NCI-H2107 (cell line): ENCODE measurements around the gene KCNA4.
"Not testable (repeated sequence)": the region's sequence is repeated elsewhere in the genome, so short reads cannot be mapped to it uniquely, and the experiment has no call there.

Experiments
- DNase-seq: peaks from one replicate; lab custom pipeline; 2025; lab: John Stamatoyannopoulos, UW

Gene KCNA4

DNA sequence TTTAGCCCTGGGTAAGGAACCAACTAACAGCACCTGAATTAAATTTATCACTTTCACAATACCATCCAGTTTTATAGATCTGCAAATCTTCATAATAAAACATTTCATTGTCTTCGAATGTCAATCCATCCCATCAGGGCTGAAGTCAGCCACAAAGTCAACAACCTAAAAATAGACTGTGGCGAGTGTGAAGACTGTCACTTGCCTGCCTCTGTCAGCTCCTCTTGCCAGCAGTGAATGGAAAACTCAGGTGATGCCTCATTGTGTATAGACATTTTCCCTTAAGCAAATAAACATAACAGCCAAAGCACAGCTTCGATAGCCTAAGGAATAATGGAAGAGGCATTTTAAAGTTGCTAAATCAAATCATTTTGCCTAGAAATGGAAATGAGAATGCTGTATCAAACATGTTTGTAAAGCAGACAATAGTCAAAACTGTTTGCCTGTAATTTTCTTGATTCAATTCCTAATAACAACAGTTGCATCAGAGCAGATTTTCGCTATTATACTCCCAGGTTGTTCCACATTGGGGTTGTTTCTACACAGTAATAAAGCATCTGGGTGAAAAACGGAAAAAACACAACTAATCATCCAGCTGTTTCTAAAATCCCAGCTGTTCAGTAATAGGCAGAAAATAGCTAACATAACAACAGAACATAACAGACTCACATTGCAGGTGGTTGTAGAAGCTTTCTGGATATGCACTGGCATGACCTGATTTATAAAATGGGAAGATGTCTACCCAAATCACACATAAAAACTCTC, 15.7 kb downstream of the KCNA4 start:
- no peak for DNase-seq

DNA sequence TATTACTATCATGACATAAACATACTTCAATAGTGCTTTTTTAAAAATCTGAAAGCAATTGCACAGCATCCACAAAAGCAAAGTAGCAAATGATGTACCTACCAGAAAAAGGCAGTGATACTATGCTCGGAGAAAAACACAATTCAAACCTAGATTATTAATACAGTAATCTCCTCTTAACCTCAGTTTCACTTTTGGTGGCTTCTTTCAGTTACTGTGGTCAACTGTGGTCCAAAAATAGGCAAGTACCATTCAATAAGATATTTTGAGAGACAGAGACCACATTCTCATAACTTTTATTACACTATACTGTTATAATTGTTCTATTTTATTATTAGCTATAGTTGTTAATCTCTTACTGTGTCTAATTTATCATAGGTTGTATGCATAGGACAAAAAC, 20.8 kb downstream of the KCNA4 start:
- no peak for DNase-seq

DNA sequence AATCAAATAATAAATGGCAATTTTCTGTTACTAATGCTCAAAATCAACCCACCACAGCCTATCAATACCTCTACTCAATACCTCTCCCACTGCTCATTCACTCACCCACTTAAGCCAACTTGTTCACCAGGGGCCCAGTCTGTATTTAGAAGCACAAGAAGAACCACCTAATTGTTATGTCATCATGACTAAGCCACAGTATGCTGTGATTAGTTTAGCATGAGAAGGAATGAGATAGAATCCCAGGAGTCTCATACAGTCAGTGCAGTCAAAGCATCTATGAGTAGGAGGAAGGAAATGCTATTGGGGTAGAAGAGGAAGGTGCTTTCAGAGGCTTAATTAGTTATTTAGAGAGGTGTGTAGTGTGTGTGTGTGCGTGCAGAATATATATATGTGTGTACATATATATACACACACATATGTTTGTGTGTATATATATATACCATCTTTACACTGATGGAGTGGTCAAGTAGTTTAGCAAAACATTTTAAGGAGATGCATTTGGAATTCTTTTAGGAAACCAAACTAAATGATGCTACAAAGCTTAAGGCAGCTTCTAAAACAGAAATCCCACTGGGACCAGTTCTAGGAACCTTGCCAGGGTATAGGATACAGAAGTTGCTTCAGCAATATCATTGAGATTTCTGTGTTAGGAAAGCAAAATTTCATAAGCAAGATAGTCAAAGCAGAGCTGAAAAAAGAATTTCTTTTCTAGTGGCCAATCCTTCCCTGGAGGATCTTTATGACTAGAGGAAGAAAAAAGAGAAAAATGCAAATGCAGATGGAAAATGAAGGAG, 27.5 kb downstream of the KCNA4 start:
- DNase-seq: no peak

DNA sequence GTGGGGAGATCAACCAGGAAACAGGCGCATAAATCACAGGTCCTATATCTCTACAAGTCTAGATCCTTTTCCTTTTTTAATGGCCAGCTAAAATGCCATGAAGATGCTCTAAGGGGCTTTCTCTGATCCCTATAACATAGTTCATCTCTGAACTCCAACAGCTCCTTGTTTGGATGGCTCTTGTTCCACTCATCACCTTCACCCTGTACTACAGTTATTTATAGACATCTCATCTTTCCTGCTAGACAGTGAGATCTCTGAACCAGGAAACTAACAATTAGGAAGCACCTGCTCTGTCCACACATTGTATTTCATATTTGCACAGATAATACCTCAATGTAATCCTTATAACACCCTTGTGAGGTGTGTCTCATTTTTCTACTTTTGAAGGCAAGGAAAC, 31.6 kb downstream of the KCNA4 start:
- no peak for DNase-seq

DNA sequence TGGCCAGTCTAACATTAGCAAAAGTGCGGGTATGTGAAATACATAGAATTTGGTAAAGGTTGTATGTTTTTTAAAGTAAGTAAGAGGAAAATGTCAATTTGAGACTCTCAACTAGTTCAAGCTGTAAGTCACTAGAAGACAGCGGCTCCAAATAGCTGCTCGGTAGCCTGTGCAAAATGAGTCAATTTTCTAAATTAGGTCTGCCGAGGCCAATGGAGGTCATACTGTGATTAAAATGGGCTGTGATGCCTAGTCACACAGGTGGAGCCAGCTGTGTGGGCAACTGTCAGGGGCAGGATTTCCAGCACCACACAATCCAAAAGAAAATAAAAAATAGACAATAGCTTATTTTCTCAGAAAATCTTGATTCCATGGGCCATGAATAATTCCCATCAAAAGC, 32.3 kb downstream of the KCNA4 start:
- DNase-seq: no peak

DNA sequence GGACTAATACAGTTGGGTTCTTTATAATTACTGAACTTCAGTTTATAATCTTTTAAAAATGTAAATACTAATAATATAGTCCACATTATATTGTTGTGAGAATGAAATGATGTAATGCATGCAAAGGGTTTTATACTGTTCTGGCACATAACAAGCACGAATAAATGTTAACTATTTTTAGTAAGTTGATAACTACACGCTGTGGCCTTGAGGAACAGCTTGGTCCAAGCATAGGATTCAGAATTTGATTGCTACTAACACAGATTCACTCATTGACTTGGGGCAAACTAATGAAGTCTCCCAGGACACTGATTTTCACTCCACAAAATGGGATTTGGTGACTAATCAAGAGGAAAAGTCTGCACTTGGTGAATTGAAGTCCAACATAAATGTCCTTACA, 38.3 kb downstream of the KCNA4 start:
- DNase-seq: no peak

DNA sequence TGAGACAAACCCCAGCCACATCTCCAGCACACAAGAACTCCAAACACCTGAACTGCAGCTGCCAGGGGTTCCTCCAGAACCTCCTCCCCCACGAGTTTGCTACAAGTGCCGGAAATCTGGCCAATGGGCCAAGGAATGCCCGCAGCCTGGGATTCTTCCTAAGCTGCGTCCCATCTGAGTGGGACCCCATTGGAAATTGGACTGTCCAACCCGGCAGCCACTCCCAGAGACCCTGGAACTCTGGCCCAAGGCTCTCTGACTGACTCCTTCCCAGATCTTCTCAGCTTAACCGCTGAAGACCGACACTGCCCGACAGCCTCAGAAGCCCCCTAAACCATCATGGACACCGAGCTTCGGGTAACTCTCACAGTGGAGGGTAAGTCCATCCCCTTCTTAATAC, 41.2 kb downstream of the KCNA4 start:
- DNase-seq: not testable (repeated sequence)

DNA sequence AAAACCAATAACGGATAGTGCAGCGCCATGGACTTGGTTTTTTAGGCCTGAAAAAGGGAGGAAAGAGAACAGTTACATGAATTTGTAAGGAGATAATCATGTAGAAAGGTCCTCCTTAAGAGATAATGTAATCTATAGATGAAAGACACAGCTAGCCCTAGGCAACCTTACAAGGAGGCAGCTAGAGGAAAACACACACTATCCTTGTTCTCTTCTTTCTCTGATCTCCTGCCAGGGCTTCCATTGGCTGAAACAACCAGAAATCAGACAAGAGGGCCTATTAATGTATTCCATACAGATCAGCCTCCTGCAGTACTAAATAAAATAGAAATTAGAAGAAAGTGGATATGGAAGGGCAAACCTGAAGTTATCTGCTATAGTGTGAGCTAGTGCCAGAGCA, 53.0 kb downstream of the KCNA4 start:
- no peak for DNase-seq

DNA sequence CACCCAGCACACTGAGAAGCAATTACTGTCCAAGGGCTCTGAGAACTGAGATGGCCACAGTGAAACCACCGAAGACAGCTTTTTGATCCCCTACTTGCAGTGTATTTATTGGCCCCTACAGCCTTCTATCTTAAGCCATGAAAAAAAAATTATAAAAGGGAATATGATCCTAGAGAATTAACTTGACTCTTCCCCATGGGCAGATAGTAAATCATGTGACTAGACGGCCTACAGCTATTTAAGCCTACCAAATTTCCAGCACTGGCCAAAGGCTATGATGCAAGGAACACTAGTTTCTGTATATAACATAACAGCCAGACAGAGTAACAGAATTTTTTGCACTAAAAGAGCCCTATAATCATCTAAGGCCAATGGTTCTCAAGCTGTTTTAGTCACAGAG, 53.8 kb downstream of the KCNA4 start:
- no peak for DNase-seq

DNA sequence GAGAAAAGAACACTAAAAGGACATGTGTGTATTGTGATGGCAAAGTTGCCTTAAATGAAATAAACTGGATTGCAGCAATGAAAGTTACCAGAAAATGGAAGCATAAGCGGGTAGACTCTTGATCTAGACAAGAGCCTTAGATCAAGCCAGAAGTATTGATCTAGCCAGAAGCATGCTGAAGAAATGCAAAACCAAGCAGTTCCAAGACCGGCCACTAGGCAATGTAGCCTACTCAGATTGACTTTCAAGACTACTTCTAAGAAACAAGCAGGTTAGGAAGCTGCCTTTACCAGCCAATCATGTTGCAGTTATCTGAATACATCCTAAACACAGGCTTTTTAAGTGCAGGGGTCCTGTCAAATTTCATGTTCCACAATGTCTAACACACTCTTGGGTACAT, 54.6 kb downstream of the KCNA4 start:
- DNase-seq: no peak
